Activated naive CD8-positive, alpha-beta T cell (primary cell): ENCODE results near the gene FILIP1.

Experiments used
- H3K27ac Mint-ChIP-seq: one replicate; pipeline ENCODE4 v1.8.0; 2021; ENCODE audit warnings: mixed read lengths
- H3K27me3 Mint-ChIP-seq: one replicate; pipeline ENCODE4 v1.8.0; 2021; ENCODE audit warnings: mixed read lengths
- H3K36me3 Mint-ChIP-seq: one replicate; pipeline ENCODE4 v1.8.0; 2021; ENCODE audit warnings: mixed read lengths
- H3K4me1 Mint-ChIP-seq: one replicate; pipeline ENCODE4 v1.8.0; 2021; ENCODE audit warnings: low read depth, mixed read lengths
- H3K4me3 Mint-ChIP-seq: one replicate; pipeline ENCODE4 v1.8.0; 2021; ENCODE audit warnings: mild to moderate bottlenecking, mixed read lengths
- H3K9me3 Mint-ChIP-seq: one replicate; pipeline ENCODE4 v1.8.0; 2021; ENCODE audit warnings: low read depth, mixed read lengths

Gene FILIP1

GRCh38 chr6:75347898-75348610, 145.5 kb downstream of the FILIP1 start:
- H3K27ac Mint-ChIP-seq = no peak overlapping the region
- H3K9me3 Mint-ChIP-seq = no peaks in the 10 kb centered on the region
- peaks cover 10% of the 10 kb centered on the region for H3K27me3 Mint-ChIP-seq
- no peak overlapping the region for H3K4me3 Mint-ChIP-seq
- H3K4me1 Mint-ChIP-seq = no peaks in the 10 kb centered on the region
- H3K36me3 Mint-ChIP-seq = no peaks in the 10 kb centered on the region

GRCh38 chr6:75345413-75345812, 148.2 kb downstream of the FILIP1 start:
- H3K4me3 Mint-ChIP-seq = no peak overlapping the region
- H3K4me1 Mint-ChIP-seq = no peaks in the 10 kb centered on the region
- peaks cover 7% of the 10 kb centered on the region for H3K27me3 Mint-ChIP-seq
- H3K9me3 Mint-ChIP-seq = no peaks in the 10 kb centered on the region
- no peaks in the 10 kb centered on the region for H3K36me3 Mint-ChIP-seq
- H3K27ac Mint-ChIP-seq = no peak overlapping the region

GRCh38 chr6:75344455-75344854, 149.1 kb downstream of the FILIP1 start:
- H3K27ac Mint-ChIP-seq = no peak overlapping the region
- no peaks in the 10 kb centered on the region for H3K36me3 Mint-ChIP-seq

GRCh38 chr6:75344021-75344420, 149.6 kb downstream of the FILIP1 start:
- no peak overlapping the region for H3K27ac Mint-ChIP-seq
- peaks cover 7% of the 10 kb centered on the region for H3K27me3 Mint-ChIP-seq
- H3K4me1 Mint-ChIP-seq = no peaks in the 10 kb centered on the region
- no peak overlapping the region for H3K4me3 Mint-ChIP-seq
- no peaks in the 10 kb centered on the region for H3K9me3 Mint-ChIP-seq
- no peaks in the 10 kb centered on the region for H3K36me3 Mint-ChIP-seq

More at GRCh38 chr6:75344455-75344854, 149.1 kb downstream of the FILIP1 start:
- no peak overlapping the region for H3K4me3 Mint-ChIP-seq
- no peaks in the 10 kb centered on the region for H3K9me3 Mint-ChIP-seq
- H3K4me1 Mint-ChIP-seq = no peaks in the 10 kb centered on the region
- peaks cover 7% of the 10 kb centered on the region for H3K27me3 Mint-ChIP-seq

- no peaks in the 10 kb centered on the region for H3K9me3 Mint-ChIP-seq
- no peak overlapping the region for H3K27ac Mint-ChIP-seq
- no peaks in the 10 kb centered on the region for H3K27me3 Mint-ChIP-seq
- H3K4me1 Mint-ChIP-seq = no peaks in the 10 kb centered on the region
- no peak overlapping the region for H3K4me3 Mint-ChIP-seq
- H3K36me3 Mint-ChIP-seq = no peaks in the 10 kb centered on the region
These were observed 155.6 kb downstream of the FILIP1 start for GRCh38 chr6:75337835-75338580.

- no peaks in the 10 kb centered on the region for H3K27me3 Mint-ChIP-seq
- H3K36me3 Mint-ChIP-seq = no peaks in the 10 kb centered on the region
- no peak overlapping the region for H3K27ac Mint-ChIP-seq
These were observed 159.1 kb downstream of the FILIP1 start for GRCh38 chr6:75334266-75335040.

GRCh38 chr6:75333676-75334200, 159.9 kb downstream of the FILIP1 start:
- H3K36me3 Mint-ChIP-seq = no peaks in the 10 kb centered on the region
- H3K9me3 Mint-ChIP-seq = no peaks in the 10 kb centered on the region
- H3K4me3 Mint-ChIP-seq = no peak overlapping the region
- no peaks in the 10 kb centered on the region for H3K27me3 Mint-ChIP-seq
- no peaks in the 10 kb centered on the region for H3K4me1 Mint-ChIP-seq
- H3K27ac Mint-ChIP-seq = no peak overlapping the region

More at GRCh38 chr6:75334266-75335040, 159.1 kb downstream of the FILIP1 start:
- Mint-ChIP-seq H3K9me3 (no peaks in the 10 kb centered on the region), H3K4me1 (no peaks in the 10 kb centered on the region), H3K4me3 (no peak overlapping the region)

- H3K4me1 Mint-ChIP-seq = no peaks in the 10 kb centered on the region
- peaks cover 3% of the 10 kb centered on the region for H3K27me3 Mint-ChIP-seq
- H3K9me3 Mint-ChIP-seq = no peaks in the 10 kb centered on the region
- no peaks in the 10 kb centered on the region for H3K36me3 Mint-ChIP-seq
- H3K4me3 Mint-ChIP-seq = no peak overlapping the region
- H3K27ac Mint-ChIP-seq = no peak overlapping the region
These were observed 162.4 kb downstream of the FILIP1 start for GRCh38 chr6:75331151-75331550.

GRCh38 chr6:75329703-75330102, 163.9 kb downstream of the FILIP1 start:
- H3K36me3 Mint-ChIP-seq = no peaks in the 10 kb centered on the region
- peaks cover 8% of the 10 kb centered on the region for H3K27me3 Mint-ChIP-seq
- H3K27ac Mint-ChIP-seq = no peak overlapping the region
- no peak overlapping the region for H3K4me3 Mint-ChIP-seq
- H3K4me1 Mint-ChIP-seq = no peaks in the 10 kb centered on the region
- no peaks in the 10 kb centered on the region for H3K9me3 Mint-ChIP-seq

GRCh38 chr6:75327807-75328206, 165.8 kb downstream of the FILIP1 start:
- H3K4me1 Mint-ChIP-seq = no peaks in the 10 kb centered on the region
- peaks cover 9% of the 10 kb centered on the region for H3K27me3 Mint-ChIP-seq
- no peak overlapping the region for H3K27ac Mint-ChIP-seq
- no peaks in the 10 kb centered on the region for H3K36me3 Mint-ChIP-seq
- no peaks in the 10 kb centered on the region for H3K9me3 Mint-ChIP-seq
- H3K4me3 Mint-ChIP-seq = no peak overlapping the region

GRCh38 chr6:75326557-75327258, 166.9 kb downstream of the FILIP1 start:
- Mint-ChIP-seq H3K9me3 (no peaks in the 10 kb centered on the region), H3K36me3 (no peaks in the 10 kb centered on the region), H3K27ac (no peak overlapping the region), H3K27me3 (peaks cover 9% of the 10 kb centered on the region), H3K4me1 (no peaks in the 10 kb centered on the region), H3K4me3 (no peak overlapping the region)

GRCh38 chr6:75318900-75319299, 174.7 kb downstream of the FILIP1 start:
- Mint-ChIP-seq H3K4me3 (no peak overlapping the region), H3K4me1 (no peaks in the 10 kb centered on the region), H3K27me3 (peaks cover 16% of the 10 kb centered on the region), H3K36me3 (no peaks in the 10 kb centered on the region), H3K27ac (no peak overlapping the region), H3K9me3 (no peaks in the 10 kb centered on the region)

GRCh38 chr6:75317503-75318206, 175.9 kb downstream of the FILIP1 start:
- Mint-ChIP-seq H3K4me3 (no peak overlapping the region), H3K27ac (no peak overlapping the region), H3K9me3 (no peaks in the 10 kb centered on the region), H3K4me1 (no peaks in the 10 kb centered on the region), H3K36me3 (no peaks in the 10 kb centered on the region), H3K27me3 (peaks cover 21% of the 10 kb centered on the region)

GRCh38 chr6:75315978-75316377, 177.6 kb downstream of the FILIP1 start:
- Mint-ChIP-seq H3K27ac (no peak overlapping the region), H3K9me3 (no peaks in the 10 kb centered on the region), H3K27me3 (peaks cover 20% of the 10 kb centered on the region), H3K4me3 (no peak overlapping the region), H3K4me1 (no peaks in the 10 kb centered on the region), H3K36me3 (no peaks in the 10 kb centered on the region)
